SK-MEL-5 (cell line): ENCODE results near the gene FAM193B. TPM values are rescaled to one million over a fixed set of nuclear protein-coding genes. Genes with fewer than 3 reads are reported as not detected.

ENCODE experiments used
- DNase-seq: peaks from one replicate; pipeline ENCODE4 v3.0.0-alpha.2; 2016; ENCODE audit warnings: low read depth, low spot score
- in situ Hi-C: cut with HindIII; loops from 2 replicates; pipeline ENCODE4 v1.10.0; 2016; ENCODE audit warnings: low sequenced_read_pairs, high pct_unique_total_duplicates, low pct_unique_long_range_greater_than_20kb
- total RNA-seq: library from RNA; depleted of rRNA; stranded (reverse); fragments of >200 nt; shearing (Covaris generic); gene quantifications from 2 replicates; pipeline ENCODE4 v1.2.3, GENCODE V29; 2014; rRNA removed

FAM193B gene
- total RNA-seq, 1 experiment from 2014 or later = 11.4 TPM

GRCh38 chr5:177470759-177471536, 83.4 kb downstream of the FAM193B start:
- in situ Hi-C loops = no loop called here
- DNase-seq = no peak

Other genes with a start within 250 kb of the FAM193B start
- 1.9 and 3.6 TPM in 2 replicates for gene MXD3, start 242.7 kb downstream of the FAM193B start, total RNA-seq
- 273 and 299 TPM in 2 replicates for gene LMAN2, start 202.9 kb downstream of the FAM193B start, total RNA-seq
- gene RGS14, start 196.6 kb downstream of the FAM193B start, total RNA-seq = 12.3 and 15.7 TPM in 2 replicates
- 0.16 and 0.19 TPM in 2 replicates for gene SLC34A1, start 170.1 kb downstream of the FAM193B start, total RNA-seq
- gene PFN3, start 153.9 kb downstream of the FAM193B start, total RNA-seq = not detected in 2 replicates
- 6.0 and 8.2 TPM in 2 replicates for gene F12, start 145.0 kb downstream of the FAM193B start, total RNA-seq
- gene GRK6, start 127.9 kb downstream of the FAM193B start, total RNA-seq = 18.9 and 19.4 TPM in 2 replicates
- 34.4 and 38.8 TPM in 2 replicates for gene PRR7, start 107.7 kb downstream of the FAM193B start, total RNA-seq
- gene DBN1, start 80.9 kb downstream of the FAM193B start, total RNA-seq = 41.6 and 49.0 TPM in 2 replicates
- 15.8 and 16.8 TPM in 2 replicates for gene PDLIM7, start 57.0 kb downstream of the FAM193B start, total RNA-seq
- 0.98 and 2.0 TPM in 2 replicates for gene DOK3, start 44.7 kb downstream of the FAM193B start, total RNA-seq
- 131 and 145 TPM in 2 replicates for gene DDX41, start 37.6 kb downstream of the FAM193B start, total RNA-seq
- gene TMED9, start 37.6 kb upstream of the FAM193B start, total RNA-seq = 74.5 and 80.1 TPM in 2 replicates
- gene B4GALT7, start 45.6 kb upstream of the FAM193B start, total RNA-seq = 33.0 and 33.8 TPM in 2 replicates
- gene FAM153A, start 228.3 kb upstream of the FAM193B start, total RNA-seq = not detected in 2 replicates